NB4 (cell line): ENCODE data around the gene EPHA1.

ENCODE experiments used
- CTCF ChIP-seq: IDR thresholded peaks from one replicate; pipeline ENCODE4 v1.5.1; 2012; ENCODE audit warnings: low read depth, low read length
- MYC ChIP-seq: IDR thresholded peaks from 2 replicates; pipeline ENCODE4 v1.6.1; 2011; ENCODE audit warnings: low read depth, low read length
- POLR2A ChIP-seq: IDR thresholded peaks from 2 replicates; pipeline ENCODE4 v1.6.1; 2011; ENCODE audit warnings: mild to moderate bottlenecking; ENCODE audit not compliant: insufficient read length; ENCODE audit errors: extremely low read depth

- TF ChIP-seq CTCF (no peak), POLR2A (no peak), MYC (no peak)
These were observed 13.9 kb downstream of the EPHA1 start for GRCh38 chr7:143394777-143395176.
